ENCODE measurements around the gene ZFP1.

DNA sequence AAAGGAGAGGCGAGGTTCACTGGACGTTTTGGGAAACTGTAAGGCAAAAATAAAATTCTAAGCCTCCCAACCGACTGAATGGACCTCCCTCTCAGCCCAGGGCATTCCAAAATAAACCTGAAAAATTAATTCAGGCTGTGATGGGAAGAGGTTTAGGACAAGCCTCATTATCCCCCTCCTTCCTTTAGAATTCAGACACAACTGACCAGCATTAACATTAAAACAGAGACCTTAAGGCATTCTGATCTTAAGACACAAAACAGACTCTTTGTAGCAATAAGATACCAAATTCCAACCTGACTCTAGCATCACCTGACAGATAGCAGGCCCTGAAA, 31.4 kb upstream of the ZFP1 start:
- TF ChIP-seq RAD21 (conservative IDR thresholded peaks at IDR 0.05 in 1 of 2, IDR thresholded peaks at IDR 0.05 in 1 of 2): no peak
- no peak for TF ChIP-seq RFX5 (IDR thresholded peaks at IDR 0.05)
- TF ChIP-seq, protein P1, sequence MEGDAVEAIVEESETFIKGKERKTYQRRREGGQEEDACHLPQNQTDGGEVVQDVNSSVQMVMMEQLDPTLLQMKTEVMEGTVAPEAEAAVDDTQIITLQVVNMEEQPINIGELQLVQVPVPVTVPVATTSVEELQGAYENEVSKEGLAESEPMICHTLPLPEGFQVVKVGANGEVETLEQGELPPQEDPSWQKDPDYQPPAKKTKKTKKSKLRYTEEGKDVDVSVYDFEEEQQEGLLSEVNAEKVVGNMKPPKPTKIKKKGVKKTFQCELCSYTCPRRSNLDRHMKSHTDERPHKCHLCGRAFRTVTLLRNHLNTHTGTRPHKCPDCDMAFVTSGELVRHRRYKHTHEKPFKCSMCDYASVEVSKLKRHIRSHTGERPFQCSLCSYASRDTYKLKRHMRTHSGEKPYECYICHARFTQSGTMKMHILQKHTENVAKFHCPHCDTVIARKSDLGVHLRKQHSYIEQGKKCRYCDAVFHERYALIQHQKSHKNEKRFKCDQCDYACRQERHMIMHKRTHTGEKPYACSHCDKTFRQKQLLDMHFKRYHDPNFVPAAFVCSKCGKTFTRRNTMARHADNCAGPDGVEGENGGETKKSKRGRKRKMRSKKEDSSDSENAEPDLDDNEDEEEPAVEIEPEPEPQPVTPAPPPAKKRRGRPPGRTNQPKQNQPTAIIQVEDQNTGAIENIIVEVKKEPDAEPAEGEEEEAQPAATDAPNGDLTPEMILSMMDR (IDR thresholded peaks at IDR 0.05): no peak
- TF ChIP-seq RCOR1 (IDR thresholded peaks at IDR 0.05; ENCODE audit: low read depth, low read length): no peak
- no peak for TF ChIP-seq ZNF302 (CRISPR knock-in tag; IDR thresholded peaks at IDR 0.05)
- TF ChIP-seq EP300 (IDR thresholded peaks at IDR 0.05): no peak
- TF ChIP-seq SREBF2 (IDR thresholded peaks at IDR 0.05): no peak
- no peak for TF ChIP-seq POLR2A (IDR thresholded peaks at IDR 0.05; ENCODE audit: low read length)
- no peak for TF ChIP-seq TFCP2L1 (CRISPR knock-in tag; IDR thresholded peaks at IDR 0.05)
- TF ChIP-seq POLR2AphosphoS2 (conservative IDR thresholded peaks at IDR 0.05; ENCODE audit: low read length): no peak

Measured in A549 (cell line).